IMR-90 (cell line): ENCODE measurements around the gene DHDH. TPM values are rescaled to one million over a fixed set of nuclear protein-coding genes. Genes with fewer than 3 reads are reported as not detected.

ENCODE experiments used
- ATAC-seq: fragments of 200-7000 bp; cut with Tn5 transposase; 2 replicates; pipeline ENCODE4 v1.9.1; 2020; ENCODE audit warnings: low read depth, mild to moderate bottlenecking, moderate library complexity
- BruUV-seq: library from RNA; stranded (reverse); fragments of 400-500 nt; replicated peaks from 2 replicates; lab custom pipeline; 2021; lab: Mats Ljungman, UMichigan
- CTCF ChIA-PET: fragments of 300-600 bp; formaldehyde crosslinking; extraction: SDS; loops from one replicate; lab custom pipeline; 2021; ENCODE audit warnings: antibody characterized with exemption; lab: Yijun Ruan, JAX
- POLR2A ChIA-PET: fragments of 300-600 bp; sonication (Branson Sonifier 250); formaldehyde crosslinking; loops from one replicate; lab custom pipeline; 2022; ENCODE audit warnings: antibody characterized with exemption; ENCODE audit not compliant: unreplicated experiment; lab: Charles Lee
- DNase-seq: peaks from one replicate; pipeline ENCODE4 v3.0.0; 2013
- H2AFZ ChIP-seq: replicated peaks from 2 replicates; pipeline ENCODE3; 2013; ENCODE audit warnings: low read length, mild to moderate bottlenecking; ENCODE audit not compliant: poor library complexity
- H2AK5ac ChIP-seq: 2 replicates; pipeline ENCODE4 v1.6.1; 2013; ENCODE audit warnings: low read depth, low read length, inconsistent platforms
- H2AK9ac ChIP-seq: replicated peaks from 2 replicates; pipeline ENCODE3; 2013; ENCODE audit warnings: mild to moderate bottlenecking, low read depth, low read length, moderate library complexity; ENCODE audit not compliant: poor library complexity
- H2BK120ac ChIP-seq: 2 replicates; pipeline ENCODE4 v1.6.1; 2013; ENCODE audit warnings: low read depth, low read length, inconsistent platforms
- H2BK15ac ChIP-seq: 3 replicates; pipeline ENCODE4 v1.6.1; 2013; ENCODE audit warnings: low read depth, low read length, inconsistent platforms
- H2BK20ac ChIP-seq: 2 replicates; pipeline ENCODE4 v1.6.1; 2013; ENCODE audit warnings: low read depth, mild to moderate bottlenecking, inconsistent platforms, low read length, moderate library complexity
- H2BK5ac ChIP-seq: 2 replicates; pipeline ENCODE4 v1.6.1; 2013; ENCODE audit warnings: mild to moderate bottlenecking, low read depth, low read length, inconsistent platforms; ENCODE audit not compliant: poor library complexity, severe bottlenecking
- H3K14ac ChIP-seq: replicated peaks from 2 replicates; pipeline ENCODE4 v1.6.1; 2013; ENCODE audit warnings: low read depth, low read length, inconsistent platforms
- H3K18ac ChIP-seq: 2 replicates; pipeline ENCODE4 v1.6.1; 2013; ENCODE audit warnings: low read depth, low read length, control low read depth
- H3K23ac ChIP-seq: 2 replicates; pipeline ENCODE4 v1.6.1; 2013; ENCODE audit warnings: low read depth, low read length, inconsistent platforms
- H3K27ac ChIP-seq: 2 replicates; pipeline ENCODE4 v1.5.1; 2013; ENCODE audit warnings: mild to moderate bottlenecking, control low read depth, low read length; ENCODE audit not compliant: insufficient read depth
- H3K27me3 ChIP-seq: 2 replicates; pipeline ENCODE4 v1.6.1; 2013; ENCODE audit warnings: low read length; ENCODE audit not compliant: control insufficient read depth, insufficient read depth
- H3K36me3 ChIP-seq: 2 replicates; pipeline ENCODE4 v1.6.1; 2013; ENCODE audit warnings: low read length, mixed read lengths; ENCODE audit not compliant: control insufficient read depth, insufficient read depth
- H3K4ac ChIP-seq: 2 replicates; pipeline ENCODE4 v1.6.1; 2013; ENCODE audit warnings: low read depth, low read length, inconsistent platforms
- H3K4me1 ChIP-seq: 2 replicates; pipeline ENCODE4 v1.6.1; 2013; ENCODE audit warnings: low read length, mixed read lengths; ENCODE audit not compliant: control insufficient read depth, insufficient read depth
- H3K4me2 ChIP-seq: 2 replicates; pipeline ENCODE4 v1.6.1; 2013; ENCODE audit warnings: low read depth, mild to moderate bottlenecking, control low read depth, low read length, moderate library complexity
- H3K4me3 ChIP-seq: 2 replicates; pipeline ENCODE4 v1.5.1; 2013; ENCODE audit warnings: low read depth, mild to moderate bottlenecking, control low read depth, low read length, moderate library complexity; ENCODE audit not compliant: insufficient read depth
- H3K56ac ChIP-seq: 2 replicates; pipeline ENCODE4 v1.6.1; 2013; ENCODE audit warnings: low read length, inconsistent platforms; ENCODE audit not compliant: insufficient read depth; ENCODE audit errors: extremely low read depth
- H3K79me1 ChIP-seq, 2 experiments: 2 replicates each; pipeline ENCODE4 v1.6.1; 2013; ENCODE audit warnings: low read length in 2 of 2, inconsistent platforms in 1 of 2, low read depth in 1 of 2
- H3K9ac ChIP-seq: 2 replicates; pipeline ENCODE4 v1.6.1; 2013; ENCODE audit warnings: low read depth, low read length, control low read depth
- H3K9me1 ChIP-seq: 2 replicates; pipeline ENCODE4 v1.6.1; 2013; ENCODE audit warnings: low read length, inconsistent platforms; ENCODE audit not compliant: insufficient read depth
- H3K9me3 ChIP-seq: 2 replicates; pipeline ENCODE4 v1.6.1; 2013; ENCODE audit warnings: low read length; ENCODE audit not compliant: control insufficient read depth, insufficient read depth
- H4K20me1 ChIP-seq: 2 replicates; pipeline ENCODE4 v1.6.1; 2013; ENCODE audit warnings: low read length, inconsistent platforms; ENCODE audit not compliant: insufficient read depth
- H4K5ac ChIP-seq: 2 replicates; pipeline ENCODE4 v1.6.1; 2013; ENCODE audit warnings: mild to moderate bottlenecking, low read depth, low read length, control low read depth
- H4K8ac ChIP-seq, 2 experiments: 2 replicates each; pipeline ENCODE4 v1.6.1; 2013; ENCODE audit warnings: low read depth in 2 of 2, low read length in 2 of 2, control low read depth in 1 of 2, inconsistent platforms in 1 of 2
- H4K91ac ChIP-seq: 2 replicates; pipeline ENCODE4 v1.6.1; 2013; ENCODE audit warnings: low read depth, low read length, inconsistent platforms; ENCODE audit not compliant: insufficient read depth
- BHLHE40 ChIP-seq: fragments of 150-350 bp; IDR thresholded peaks from 2 replicates; pipeline ENCODE4 v1.6.1; 2016; ENCODE audit warnings: mild to moderate bottlenecking, low read depth, low read length
- CEBPB ChIP-seq: IDR thresholded peaks from 2 replicates; pipeline ENCODE4 v1.6.1; 2012; ENCODE audit warnings: low read depth, low read length, improper control_type of control experiment
- CHD1 ChIP-seq: IDR thresholded peaks from 2 replicates; pipeline ENCODE4 v1.6.1; 2012; ENCODE audit warnings: low read depth, low read length, improper control_type of control experiment
- FOS ChIP-seq: fragments of 150-350 bp; IDR thresholded peaks from 2 replicates; pipeline ENCODE4 v1.6.1; 2016; ENCODE audit warnings: low read depth, low read length
- MAFK ChIP-seq: IDR thresholded peaks from 2 replicates; pipeline ENCODE4 v1.6.1; 2012; ENCODE audit warnings: low read depth, low read length, improper control_type of control experiment
- MAZ ChIP-seq: IDR thresholded peaks from 2 replicates; pipeline ENCODE4 v1.6.1; 2012; ENCODE audit warnings: low read depth, mild to moderate bottlenecking, low read length, improper control_type of control experiment, moderate library complexity, borderline replicate concordance
- MXI1 ChIP-seq: IDR thresholded peaks from 2 replicates; pipeline ENCODE4 v1.6.1; 2012; ENCODE audit warnings: low read depth, mild to moderate bottlenecking, low read length, moderate library complexity, borderline replicate concordance
- NFE2L2 ChIP-seq: fragments of 150-350 bp; IDR thresholded peaks from 2 replicates; pipeline ENCODE4 v1.6.1; 2016; ENCODE audit warnings: low read depth, mild to moderate bottlenecking, low read length
- POLR2A ChIP-seq: IDR thresholded peaks from 2 replicates; pipeline ENCODE4 v1.6.1; 2012; ENCODE audit warnings: mild to moderate bottlenecking, low read depth, low read length
- RAD21 ChIP-seq: IDR thresholded peaks from 2 replicates; pipeline ENCODE4 v1.6.1; 2012; ENCODE audit warnings: low read length, improper control_type of control experiment
- RFX5 ChIP-seq: IDR thresholded peaks from 2 replicates; pipeline ENCODE4 v1.8.0; 2012; ENCODE audit warnings: low read depth, mild to moderate bottlenecking, low read length, moderate library complexity
- SMC3 ChIP-seq: fragments of 150-350 bp; IDR thresholded peaks from 2 replicates; pipeline ENCODE4 v1.6.1; 2016; ENCODE audit warnings: low read depth, mild to moderate bottlenecking, antibody characterized with exemption, low read length, moderate library complexity
- WGBS, 2 experiments: methylation state at CpG; one replicate each; pipeline versions ENCODE4 v1.1.5 to v1.1.7; 2013; ENCODE audit warnings: missing lambda C conversion rate in 2 of 2; ENCODE audit not compliant: insufficient read length in 1 of 2; ENCODE audit errors: extremely low coverage in 2 of 2; 5-methylcytosine and 5-hydroxymethylcytosine counted together
- dilution Hi-C: fragments of 300-500 bp; cut with HindIII; formaldehyde crosslinking; loops from one replicate; pipeline ENCODE4 v1.14.3; 2018; ENCODE audit warnings: low sequenced_read_pairs; ENCODE audit not compliant: unreplicated experiment
- in situ Hi-C: fragments of 300-500 bp; cut with MboI; formaldehyde crosslinking; loops from 3 replicates; pipeline ENCODE4 v1.14.3; 2019; ENCODE audit warnings: low sequenced_read_pairs, inconsistent platforms, mixed read lengths
- intact Hi-C: fragments of 100-400 bp; cut with micrococcal nuclease; formaldehyde crosslinking; loops from 2 replicates; pipeline ENCODE4 v1.10.0; 2022
- polyA plus RNA-seq, 3 experiments: library from polyadenylated mRNA; depleted of rRNA; stranded (reverse); fragments of >200 nt; gene quantifications; 2 replicates each; pipeline ENCODE4 v1.2.3, GENCODE V29; 2012; ENCODE audit warnings: low replicate concordance in 1 of 3
- total RNA-seq: library from RNA; depleted of rRNA; stranded (reverse); fragments of >200 nt; gene quantifications from 2 replicates; pipeline ENCODE4 v1.2.3, GENCODE V29; 2012
- TF ChIP-seq, protein P1 (sequence below): fragments of 150-350 bp; IDR thresholded peaks from 2 replicates; pipeline ENCODE4 v1.6.1; 2017; ENCODE audit warnings: mild to moderate bottlenecking, antibody characterized with exemption, low read length, low read depth
- TF ChIP-seq, protein P2 (sequence below): conservative IDR thresholded peaks from 2 replicates; pipeline ENCODE4 v1.5.1; 2012; ENCODE audit warnings: mild to moderate bottlenecking, low read depth, low read length, improper control_type of control experiment
- TF ChIP-seq, protein P3 (sequence below): fragments of 150-350 bp; IDR thresholded peaks from 2 replicates; pipeline ENCODE4 v1.6.1; 2016; ENCODE audit warnings: low read depth, mild to moderate bottlenecking, low read length, moderate library complexity, borderline replicate concordance

The DHDH gene
- total and polyA plus RNA-seq, 2 of the 4 experiments (the other 2 are of a cell fraction): 0.36 to 0.53 TPM

DNA sequence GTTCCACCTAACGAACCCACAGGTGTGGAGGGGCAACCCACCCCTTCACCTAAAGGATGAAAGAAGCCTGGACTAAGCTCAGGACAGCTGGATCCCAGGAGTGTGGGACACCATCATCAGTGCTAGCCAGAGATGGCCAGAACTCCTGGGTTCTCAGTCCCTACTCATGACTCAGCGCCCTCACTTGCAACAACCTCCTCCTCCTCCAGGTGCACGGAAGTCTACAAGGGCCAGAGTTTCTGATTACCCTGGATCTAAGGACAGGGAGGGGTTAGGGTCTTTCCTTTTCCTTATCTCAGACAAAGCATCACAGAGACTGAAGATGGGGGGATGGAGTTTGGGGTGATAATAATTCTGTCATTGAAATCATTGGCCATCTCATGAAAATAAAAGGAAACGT, 42.9 kb upstream of the DHDH start:
- CTCF ChIA-PET: no interaction called here
- no TSS peak for BruUV-seq

More for the DNA sequence above, 42.9 kb upstream of the DHDH start:
- no peak overlapping the region for H3K23ac ChIP-seq
- H2AK9ac ChIP-seq: no peak overlapping the region
- dilution Hi-C loops (no loop called here), intact Hi-C loops (no loop called here), in situ Hi-C loops (loop anchor here (5.0 kb wide), 1 partner anchor 72 kb away; no protein-coding TSS in a partner anchor)
- no peak overlapping the region for H2AFZ ChIP-seq
- H3K79me1 ChIP-seq: no peaks in the 10 kb centered on the region
- no peaks in the 10 kb centered on the region for H4K20me1 ChIP-seq
- no peak overlapping the region for H3K4ac ChIP-seq
- no peak overlapping the region for H2BK15ac ChIP-seq
- H3K4me2 ChIP-seq: no peak overlapping the region
- H3K9me3 ChIP-seq: no peaks in the 10 kb centered on the region
- 0 out of 2 replicates have a peak, but pooled peaks cover 2% of the 10 kb centered on the region for H3K27me3 ChIP-seq
- H2BK120ac ChIP-seq: no peak overlapping the region
- H4K91ac ChIP-seq: no peak overlapping the region
- no peak overlapping the region for H3K4me3 ChIP-seq
- H2BK20ac ChIP-seq: no peak overlapping the region
- H3K36me3 ChIP-seq: no peaks in the 10 kb centered on the region
- no peak overlapping the region for H3K14ac ChIP-seq
- H3K4me1 ChIP-seq: no peaks in the 10 kb centered on the region
- no peak overlapping the region for H3K9ac ChIP-seq
- no peak for DNase-seq
- H3K27ac ChIP-seq: no peak overlapping the region
- H4K8ac ChIP-seq: no peak overlapping the region
- H3K18ac ChIP-seq: no peak overlapping the region
- no peak overlapping the region for H2AK5ac ChIP-seq
- ATAC-seq: no peak
- H3K9me1 ChIP-seq: 0 out of 2 replicates have a peak, but pooled peaks cover 3% of the 10 kb centered on the region
- TF ChIP-seq, protein P1, sequence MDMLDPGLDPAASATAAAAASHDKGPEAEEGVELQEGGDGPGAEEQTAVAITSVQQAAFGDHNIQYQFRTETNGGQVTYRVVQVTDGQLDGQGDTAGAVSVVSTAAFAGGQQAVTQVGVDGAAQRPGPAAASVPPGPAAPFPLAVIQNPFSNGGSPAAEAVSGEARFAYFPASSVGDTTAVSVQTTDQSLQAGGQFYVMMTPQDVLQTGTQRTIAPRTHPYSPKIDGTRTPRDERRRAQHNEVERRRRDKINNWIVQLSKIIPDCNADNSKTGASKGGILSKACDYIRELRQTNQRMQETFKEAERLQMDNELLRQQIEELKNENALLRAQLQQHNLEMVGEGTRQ: no peak
- TF ChIP-seq MXI1 (no peak), CHD1 (no peak), RAD21 (no peak), SMC3 (no peak), MAFK (no peak), CEBPB (no peak), NFE2L2 (no peak), POLR2A (no peak), BHLHE40 (no peak), FOS (no peak), MAZ (no peak), RFX5 (no peak)
- TF ChIP-seq, protein P2, sequence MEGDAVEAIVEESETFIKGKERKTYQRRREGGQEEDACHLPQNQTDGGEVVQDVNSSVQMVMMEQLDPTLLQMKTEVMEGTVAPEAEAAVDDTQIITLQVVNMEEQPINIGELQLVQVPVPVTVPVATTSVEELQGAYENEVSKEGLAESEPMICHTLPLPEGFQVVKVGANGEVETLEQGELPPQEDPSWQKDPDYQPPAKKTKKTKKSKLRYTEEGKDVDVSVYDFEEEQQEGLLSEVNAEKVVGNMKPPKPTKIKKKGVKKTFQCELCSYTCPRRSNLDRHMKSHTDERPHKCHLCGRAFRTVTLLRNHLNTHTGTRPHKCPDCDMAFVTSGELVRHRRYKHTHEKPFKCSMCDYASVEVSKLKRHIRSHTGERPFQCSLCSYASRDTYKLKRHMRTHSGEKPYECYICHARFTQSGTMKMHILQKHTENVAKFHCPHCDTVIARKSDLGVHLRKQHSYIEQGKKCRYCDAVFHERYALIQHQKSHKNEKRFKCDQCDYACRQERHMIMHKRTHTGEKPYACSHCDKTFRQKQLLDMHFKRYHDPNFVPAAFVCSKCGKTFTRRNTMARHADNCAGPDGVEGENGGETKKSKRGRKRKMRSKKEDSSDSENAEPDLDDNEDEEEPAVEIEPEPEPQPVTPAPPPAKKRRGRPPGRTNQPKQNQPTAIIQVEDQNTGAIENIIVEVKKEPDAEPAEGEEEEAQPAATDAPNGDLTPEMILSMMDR: no peak
- TF ChIP-seq, protein P3, sequence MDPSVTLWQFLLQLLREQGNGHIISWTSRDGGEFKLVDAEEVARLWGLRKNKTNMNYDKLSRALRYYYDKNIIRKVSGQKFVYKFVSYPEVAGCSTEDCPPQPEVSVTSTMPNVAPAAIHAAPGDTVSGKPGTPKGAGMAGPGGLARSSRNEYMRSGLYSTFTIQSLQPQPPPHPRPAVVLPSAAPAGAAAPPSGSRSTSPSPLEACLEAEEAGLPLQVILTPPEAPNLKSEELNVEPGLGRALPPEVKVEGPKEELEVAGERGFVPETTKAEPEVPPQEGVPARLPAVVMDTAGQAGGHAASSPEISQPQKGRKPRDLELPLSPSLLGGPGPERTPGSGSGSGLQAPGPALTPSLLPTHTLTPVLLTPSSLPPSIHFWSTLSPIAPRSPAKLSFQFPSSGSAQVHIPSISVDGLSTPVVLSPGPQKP: no peak
- no CpG with 5 or more reads among the region's 4 CpGs for WGBS, 2 experiments
- no peak overlapping the region for H3K56ac ChIP-seq
- H2BK5ac ChIP-seq: no peak overlapping the region
- no peak overlapping the region for H4K5ac ChIP-seq
- POLR2A ChIA-PET: no interaction called here
